ENCODE data around the gene S100A4. TPM values are rescaled to one million over a fixed set of nuclear protein-coding genes. Genes with fewer than 3 reads are reported as not detected.

S100A4 gene
- total and polyA plus RNA-seq, 5 donors = 95.9 to 329 (median 160) TPM

DNA sequence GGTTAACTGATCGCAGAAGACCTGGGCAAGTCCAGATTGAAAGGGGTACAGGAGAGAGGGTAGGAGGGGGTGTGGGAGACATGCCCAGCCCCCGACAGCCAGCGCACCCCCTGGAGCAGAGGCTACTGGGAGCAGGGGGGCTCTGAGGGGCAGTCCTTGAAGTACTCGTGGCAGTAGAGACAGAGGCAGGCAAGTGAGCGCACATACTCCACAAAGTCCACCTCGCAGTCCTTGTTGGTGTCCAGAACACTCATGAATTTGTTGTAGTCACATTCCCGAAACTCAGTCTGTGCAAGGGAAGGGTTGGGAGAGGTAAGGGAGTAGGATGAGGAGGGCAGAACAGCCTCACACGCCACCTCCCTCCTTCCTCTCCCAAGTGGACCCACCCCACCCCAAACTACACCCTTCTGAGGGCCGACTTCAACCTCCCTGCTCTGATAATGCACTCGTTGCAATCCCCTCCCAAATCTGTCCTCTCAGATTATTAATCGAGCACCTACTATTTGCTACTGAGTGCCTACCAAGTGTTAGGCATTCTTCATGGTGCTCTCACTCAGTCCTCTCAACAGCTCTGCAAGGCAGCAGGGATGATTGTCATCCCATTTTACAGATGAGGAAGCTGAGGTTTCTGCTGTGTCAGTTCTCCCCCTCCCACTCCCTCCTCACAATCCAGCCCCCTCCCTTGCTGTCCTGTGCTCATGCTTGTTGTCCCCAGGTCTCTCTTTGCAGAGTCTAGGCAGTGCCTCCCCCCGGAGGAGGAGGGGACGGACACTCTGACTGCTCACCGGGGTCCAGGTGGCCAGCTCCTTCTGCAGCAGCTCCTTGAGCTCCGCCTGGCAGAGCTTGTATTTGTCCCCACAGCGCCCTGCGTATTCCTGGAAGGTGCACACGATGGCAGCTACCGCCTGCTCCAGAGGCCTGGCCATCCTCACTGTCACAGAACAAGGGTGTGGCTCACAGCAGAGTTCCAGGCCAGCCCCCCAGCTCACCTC is 2.2 kb upstream of the S100A4 start:
- Histone ChIP-seq H3K4me3 (ENCODE audit: low read length) (no peak overlapping the region), H3K27me3 (ENCODE audit: control insufficient read depth, insufficient read depth) (no peaks in the 10 kb centered on the region), H3K4me1 (ENCODE audit: control insufficient read depth, insufficient read depth, low read length) (peaks cover 20% of the 10 kb centered on the region), H3K27ac (ENCODE audit: low read length) (no peak overlapping the region), H3K9me3 (ENCODE audit: control insufficient read depth, low read length) (no peaks in the 10 kb centered on the region)
- intact Hi-C loops (cut with DNase I) = no loop called here
- ATAC-seq (no peak), DNase-seq (no peak)
- 88% methylated on average over 19 of the region's 19 CpGs for WGBS

DNA sequence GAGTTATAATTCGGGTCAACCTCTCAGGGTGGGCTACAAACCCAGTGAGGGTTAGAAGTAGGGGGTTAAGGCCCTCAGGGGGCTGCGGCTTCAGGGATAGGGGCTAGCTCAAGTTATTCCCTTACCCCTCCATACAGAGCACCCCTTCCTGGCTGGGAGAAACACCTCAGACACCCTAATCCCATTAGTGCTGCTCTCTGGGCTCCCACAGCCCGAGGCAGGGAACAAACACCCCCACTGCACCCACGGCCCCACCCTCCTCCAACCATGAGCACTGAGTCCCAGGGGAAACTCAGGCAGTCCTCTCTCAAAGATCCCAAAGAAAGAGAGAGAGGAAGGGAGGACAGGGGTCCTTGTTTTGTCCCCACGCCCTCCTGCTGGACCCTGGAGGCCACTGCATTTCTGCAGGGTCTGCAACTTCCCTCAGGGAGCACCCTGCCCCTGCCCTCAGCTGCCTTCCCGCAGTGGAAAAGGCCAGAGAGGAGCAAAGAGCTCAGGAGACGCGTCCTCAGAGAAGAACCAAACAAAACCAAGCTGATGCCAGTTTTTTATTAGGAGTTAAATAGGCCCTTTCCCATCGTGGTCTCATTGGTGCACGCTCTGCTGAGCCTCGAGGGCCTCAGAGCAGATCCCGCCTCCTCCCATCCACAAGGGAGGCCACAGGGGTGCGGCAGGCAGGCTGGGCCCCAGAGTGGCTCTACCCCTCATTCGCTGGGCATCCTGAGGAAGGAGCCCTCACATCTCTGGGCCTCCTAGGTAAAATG is 1.4 kb upstream of the S100A4 start:
- H3K27ac ChIP-seq (ENCODE audit: low read length) = no peak overlapping the region
- WGBS = 83% methylated on average over 14 of the region's 14 CpGs
- ATAC-seq (no peak), DNase-seq (no peak)
- intact Hi-C loops (cut with DNase I) = no loop called here
- no peaks in the 10 kb centered on the region for H3K9me3 ChIP-seq (ENCODE audit: control insufficient read depth, low read length)
- no peaks in the 10 kb centered on the region for H3K27me3 ChIP-seq (ENCODE audit: control insufficient read depth, insufficient read depth)
- H3K4me1 ChIP-seq (ENCODE audit: control insufficient read depth, insufficient read depth, low read length) = peaks cover 20% of the 10 kb centered on the region
- no peak overlapping the region for H3K4me3 ChIP-seq (ENCODE audit: low read length)

DNA sequence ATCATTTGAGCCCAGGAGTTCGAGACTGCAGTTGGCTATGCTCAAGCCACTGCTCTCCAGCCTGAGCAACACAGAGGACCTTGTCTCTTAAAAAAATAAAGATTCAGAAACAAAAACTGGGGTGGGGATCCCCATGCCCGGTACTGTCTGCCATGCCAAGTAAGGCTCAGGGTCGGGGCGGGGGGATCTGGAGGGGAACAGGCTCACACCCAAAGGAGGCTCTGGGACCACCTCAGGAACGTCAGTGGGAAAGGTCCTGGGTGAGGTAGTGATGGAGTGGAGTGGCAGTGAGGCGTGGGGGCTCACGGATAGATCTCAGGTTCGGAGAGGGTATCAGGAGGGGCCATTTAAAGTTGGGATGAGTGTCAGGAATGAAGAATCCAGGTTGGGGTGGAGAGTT is 765 bp upstream of the S100A4 start:
- Histone ChIP-seq H3K27ac (ENCODE audit: low read length) (no peak overlapping the region), H3K9me3 (ENCODE audit: control insufficient read depth, low read length) (no peaks in the 10 kb centered on the region), H3K27me3 (ENCODE audit: control insufficient read depth, insufficient read depth) (no peaks in the 10 kb centered on the region), H3K4me3 (ENCODE audit: low read length) (no peak overlapping the region), H3K4me1 (ENCODE audit: control insufficient read depth, insufficient read depth, low read length) (peaks cover 20% of the 10 kb centered on the region)
- ATAC-seq (no peak), DNase-seq (peak in 1 of 3 donors; percentile 52)
- intact Hi-C loops (cut with DNase I) = no loop called here
- WGBS = 93% methylated on average over 8 of the region's 8 CpGs

DNA sequence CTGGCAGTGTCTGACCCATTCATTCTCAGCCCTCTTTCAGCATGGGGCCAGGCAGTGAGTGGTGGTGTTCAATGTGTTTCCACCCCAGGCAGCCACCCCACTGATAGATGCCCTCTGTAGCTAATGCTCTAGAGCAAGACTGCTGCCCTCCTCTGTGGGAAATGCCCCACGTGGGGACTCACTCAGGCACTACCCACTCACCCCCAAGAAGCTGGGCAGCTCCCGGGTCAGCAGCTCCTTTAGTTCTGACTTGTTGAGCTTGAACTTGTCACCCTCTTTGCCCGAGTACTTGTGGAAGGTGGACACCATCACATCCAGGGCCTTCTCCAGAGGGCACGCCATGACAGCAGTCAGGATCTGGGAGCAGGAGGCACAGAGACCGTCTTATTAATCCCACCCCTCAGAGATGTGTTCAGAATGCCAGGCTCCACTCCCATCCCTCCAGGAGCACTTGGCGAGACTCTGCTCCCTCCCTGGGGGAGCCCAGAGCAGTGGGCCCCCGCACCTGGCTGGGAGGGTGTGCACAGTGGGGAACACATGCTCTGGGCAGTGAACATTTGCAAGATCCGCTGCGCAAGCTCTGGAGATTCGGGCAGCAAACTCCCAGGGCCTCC is 1.0 kb downstream of the S100A4 start:
- Histone ChIP-seq H3K4me3 (ENCODE audit: low read length) (peak overlapping the region; percentile 18), H3K4me1 (ENCODE audit: control insufficient read depth, insufficient read depth, low read length) (peaks cover 13% of the 10 kb centered on the region), H3K27ac (ENCODE audit: low read length) (peak overlapping the region; percentile 58), H3K27me3 (ENCODE audit: control insufficient read depth, insufficient read depth) (no peaks in the 10 kb centered on the region), H3K9me3 (ENCODE audit: control insufficient read depth, low read length) (no peaks in the 10 kb centered on the region)
- no peak for DNase-seq
- ATAC-seq = no peak
- WGBS = 61% methylated on average over 10 of the region's 10 CpGs
- intact Hi-C loops (cut with DNase I) = no loop called here

DNA sequence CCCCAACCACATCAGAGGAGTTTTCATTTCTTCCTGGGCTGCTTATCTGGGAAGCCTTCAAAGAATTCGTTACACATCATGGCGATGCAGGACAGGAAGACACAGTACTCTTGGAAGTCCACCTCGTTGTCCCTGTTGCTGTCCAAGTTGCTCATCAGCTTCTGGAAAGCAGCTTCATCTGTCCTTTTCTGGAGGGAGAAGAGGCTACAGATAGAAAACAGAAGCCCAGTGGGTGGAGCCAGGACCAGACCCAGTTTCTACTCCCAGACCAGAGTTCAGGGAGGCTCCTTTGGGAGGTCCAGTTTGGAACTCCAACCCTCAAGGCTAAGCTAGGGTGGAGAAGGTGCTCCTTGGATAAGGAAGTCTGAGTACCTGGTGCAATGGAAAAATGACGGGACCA is 1.9 kb downstream of the S100A4 start:
- Histone ChIP-seq H3K27me3 (ENCODE audit: control insufficient read depth, insufficient read depth) (no peaks in the 10 kb centered on the region), H3K4me3 (ENCODE audit: low read length) (no peak overlapping the region), H3K9me3 (ENCODE audit: control insufficient read depth, low read length) (no peaks in the 10 kb centered on the region), H3K4me1 (ENCODE audit: control insufficient read depth, insufficient read depth, low read length) (peaks cover 10% of the 10 kb centered on the region), H3K27ac (ENCODE audit: low read length) (no peak overlapping the region)
- DNase-seq (no peak), ATAC-seq (no peak)
- intact Hi-C loops (cut with DNase I) = no loop called here
- WGBS = 84% methylated on average over 4 of the region's 4 CpGs

DNA sequence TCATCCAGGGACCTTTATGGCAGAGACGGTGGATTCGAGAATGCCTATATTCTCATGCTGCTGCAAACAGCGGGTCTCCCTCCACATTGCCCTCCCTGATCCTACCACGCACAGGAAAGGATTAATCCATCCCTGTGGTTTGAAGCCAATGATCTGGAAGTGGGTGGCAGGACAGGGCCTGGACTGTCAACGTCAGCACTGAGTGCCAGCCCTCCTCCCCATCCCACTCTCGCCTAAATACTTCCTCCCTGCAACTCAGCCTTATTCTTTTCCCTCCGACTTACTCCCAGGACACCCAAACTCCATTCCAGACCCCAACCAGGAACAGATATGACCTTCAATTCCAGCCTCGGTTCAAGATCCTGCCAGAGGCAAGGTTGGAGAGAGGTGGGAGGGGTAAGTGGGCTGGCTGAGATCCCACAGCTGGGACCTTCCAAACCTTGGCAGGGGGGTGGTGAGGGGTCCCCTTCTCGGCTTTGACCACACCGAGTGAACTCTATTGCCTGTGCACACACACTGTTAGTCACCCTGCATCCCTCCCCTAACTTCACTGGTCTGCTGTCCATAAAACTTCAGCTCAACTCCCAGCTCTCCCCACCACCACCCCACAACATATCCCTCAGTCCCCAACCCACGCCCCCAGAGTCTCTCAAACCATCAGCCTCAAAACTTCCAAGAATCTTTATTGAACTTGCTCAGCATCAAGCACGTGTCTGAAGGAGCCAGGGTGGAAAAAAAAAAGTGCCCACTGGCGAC is 2.5 kb downstream of the S100A4 start:
- ATAC-seq (no peak), DNase-seq (no peak)
- Histone ChIP-seq H3K4me3 (ENCODE audit: low read length) (no peak overlapping the region), H3K9me3 (ENCODE audit: control insufficient read depth, low read length) (no peaks in the 10 kb centered on the region), H3K27ac (ENCODE audit: low read length) (no peak overlapping the region), H3K27me3 (ENCODE audit: control insufficient read depth, insufficient read depth) (no peaks in the 10 kb centered on the region), H3K4me1 (ENCODE audit: control insufficient read depth, insufficient read depth, low read length) (peaks cover 10% of the 10 kb centered on the region)
- 74% methylated on average over 13 of the region's 13 CpGs for WGBS
- intact Hi-C loops (cut with DNase I) = no loop called here

DNA sequence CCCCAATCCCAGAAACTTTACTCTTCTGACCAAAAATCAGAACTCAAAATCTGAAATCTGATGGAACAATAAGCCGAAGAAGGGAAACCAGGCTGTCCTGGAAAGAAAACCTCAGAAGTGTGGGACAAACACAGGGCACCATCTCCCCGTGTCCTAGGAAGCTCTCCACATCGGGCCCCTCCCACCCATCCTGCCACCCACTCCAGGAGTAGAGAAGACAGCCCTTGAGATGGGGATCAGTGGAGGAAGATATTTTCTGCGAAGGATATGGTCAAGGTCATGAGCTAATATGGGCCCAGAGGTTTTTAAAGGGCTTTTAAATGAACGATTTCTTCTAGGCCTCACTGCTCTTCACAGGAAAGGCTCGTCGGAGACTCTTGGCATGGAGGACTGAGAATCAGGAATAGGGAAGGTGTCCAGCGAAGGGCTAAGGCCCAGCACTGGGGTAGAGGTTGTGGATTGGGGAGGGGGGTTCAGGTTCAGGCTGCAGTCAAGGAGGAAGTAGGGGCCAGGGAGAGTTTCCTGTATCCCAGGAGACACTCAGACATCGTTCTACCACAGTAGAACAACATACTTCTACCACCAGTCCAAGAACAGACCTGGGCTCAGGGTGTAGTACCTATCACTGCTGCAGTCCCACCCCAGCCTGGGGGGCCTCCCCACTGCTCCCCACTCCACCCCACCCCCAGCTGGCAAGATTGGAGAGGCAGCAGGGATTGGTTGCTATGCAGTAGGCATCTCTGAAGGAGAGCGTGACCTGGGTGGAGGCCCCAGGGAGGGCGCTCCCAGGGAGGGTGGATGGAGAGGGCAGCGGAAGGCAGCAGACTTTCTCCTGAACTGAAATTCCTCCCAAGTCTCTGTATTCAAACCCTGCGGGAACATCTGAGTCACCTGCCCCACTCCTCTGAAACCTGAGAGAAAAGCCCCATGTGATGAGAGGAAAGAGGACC is 3.7 kb downstream of the S100A4 start:
- ATAC-seq (no peak), DNase-seq (no peak)
- H3K27ac ChIP-seq (ENCODE audit: low read length) = no peak overlapping the region
- no peak overlapping the region for H3K4me3 ChIP-seq (ENCODE audit: low read length)
- peaks cover 10% of the 10 kb centered on the region for H3K4me1 ChIP-seq (ENCODE audit: control insufficient read depth, insufficient read depth, low read length)
- intact Hi-C loops (cut with DNase I) = no loop called here
- 74% methylated on average over 13 of the region's 13 CpGs for WGBS
- H3K9me3 ChIP-seq (ENCODE audit: control insufficient read depth, low read length) = no peaks in the 10 kb centered on the region
- no peaks in the 10 kb centered on the region for H3K27me3 ChIP-seq (ENCODE audit: control insufficient read depth, insufficient read depth)

DNA sequence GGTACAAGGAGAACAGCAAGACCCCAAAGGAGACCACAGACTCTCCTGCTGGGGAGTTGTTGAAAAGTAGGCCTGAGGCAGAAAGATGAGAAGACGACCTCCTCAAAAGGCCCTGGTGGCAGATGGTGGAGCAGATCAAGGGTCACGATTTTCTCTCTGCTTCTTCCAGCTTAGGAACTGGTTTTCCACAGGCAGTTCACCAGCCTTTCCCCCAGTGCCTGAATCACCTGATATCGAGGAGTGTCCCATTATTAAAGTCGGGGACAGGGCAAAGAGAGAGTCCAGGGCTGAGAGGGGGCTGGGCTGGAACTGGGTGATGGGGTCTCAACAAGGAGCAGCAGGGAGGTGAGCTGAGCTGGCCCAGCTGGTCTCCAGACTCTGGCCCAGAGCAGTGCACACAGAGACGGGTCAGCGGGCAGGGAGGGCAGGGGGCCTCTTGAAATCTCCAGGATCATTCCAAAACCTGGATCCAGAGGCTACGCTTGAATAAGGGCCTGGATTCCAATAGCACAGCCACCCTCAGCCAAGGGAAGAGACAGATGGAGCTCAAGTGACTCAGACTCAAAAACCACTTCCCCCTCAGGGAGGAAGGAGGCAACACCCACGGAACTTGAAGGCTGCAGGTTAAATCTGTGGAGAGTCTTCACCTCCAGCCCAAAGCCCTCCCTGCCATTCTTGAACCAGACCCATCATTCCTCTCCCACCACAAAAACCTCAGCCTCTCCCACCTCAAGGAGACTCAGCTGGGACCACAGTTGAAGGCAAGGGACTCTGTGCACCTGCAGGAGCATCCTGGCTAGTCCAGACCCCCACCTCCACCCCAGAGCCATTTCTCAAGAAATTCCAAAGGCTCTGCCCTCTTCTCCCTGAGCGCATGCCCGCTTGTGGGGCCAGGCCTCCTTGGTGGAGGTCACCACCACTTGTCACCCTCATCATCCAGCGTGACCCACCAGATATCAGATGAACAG is 4.9 kb downstream of the S100A4 start, which contains the start of gene S100A5:
Gene S100A5 (minus strand): TSS at position 541 of the 968 bp plus-strand sequence. CDS start 743 bp downstream, outside the sequence.
- Histone ChIP-seq H3K27me3 (ENCODE audit: control insufficient read depth, insufficient read depth) (no peaks in the 10 kb centered on the region), H3K27ac (ENCODE audit: low read length) (no peak within 1 kb of the TSS), H3K4me3 (ENCODE audit: low read length) (no peak within 1 kb of the TSS), H3K9me3 (ENCODE audit: control insufficient read depth, low read length) (no peaks in the 10 kb centered on the region), H3K4me1 (ENCODE audit: control insufficient read depth, insufficient read depth, low read length) (peaks cover 10% of the 10 kb centered on the region)
- 83% methylated on average over 11 of the region's 11 CpGs for WGBS
- intact Hi-C loops (cut with DNase I) = no loop called here
- ATAC-seq (no peak), DNase-seq (no peak)
